GM23338 (cell line): ENCODE measurements around the gene RRM1. TPM values are rescaled to one million over a fixed set of nuclear protein-coding genes. Genes with fewer than 3 reads are reported as not detected.

Experiments used
- ATAC-seq: fragments of 200-7000 bp; cut with Tn5 transposase; 3 replicates; pipeline ENCODE4 v1.9.1; 2020
- DNase-seq: peaks from one replicate; pipeline ENCODE4 v3.0.0-alpha.2; 2015; ENCODE audit warnings: low spot score
- H2AFZ ChIP-seq: fragments of 200-600 bp; sonication (generic); 2 replicates; pipeline ENCODE4 v1.8.0; 2016; ENCODE audit warnings: antibody characterized with exemption, mild to moderate bottlenecking, moderate library complexity
- H3F3A ChIP-seq: fragments of 200-600 bp; sonication (generic); replicated peaks from 2 replicates; pipeline ENCODE4 v1.8.0; 2017; ENCODE audit warnings: antibody characterized with exemption, mixed run types, low read depth
- H3K27ac ChIP-seq: fragments of 200-600 bp; sonication (generic); 2 replicates; pipeline ENCODE4 v1.6.1; 2016; ENCODE audit warnings: low read depth
- H3K27me3 ChIP-seq: fragments of 200-600 bp; sonication (generic); 2 replicates; pipeline ENCODE4 v1.8.0; 2016; ENCODE audit warnings: mild to moderate bottlenecking, mixed run types, moderate library complexity; ENCODE audit not compliant: insufficient read depth
- H3K36me3 ChIP-seq: fragments of 200-600 bp; sonication (generic); 2 replicates; pipeline ENCODE4 v1.8.0; 2016; ENCODE audit warnings: mild to moderate bottlenecking; ENCODE audit not compliant: insufficient read depth
- H3K4me1 ChIP-seq: fragments of 200-600 bp; sonication (generic); 2 replicates; pipeline ENCODE4 v1.8.0; 2016; ENCODE audit warnings: mild to moderate bottlenecking, moderate library complexity; ENCODE audit not compliant: insufficient read depth
- H3K4me2 ChIP-seq: fragments of 200-600 bp; sonication (generic); 2 replicates; pipeline ENCODE4 v1.7.1; 2017; ENCODE audit warnings: mixed run types
- H3K4me3 ChIP-seq: fragments of 200-600 bp; sonication (generic); 2 replicates; pipeline ENCODE4 v1.6.1; 2016; ENCODE audit warnings: mixed run types
- H3K79me2 ChIP-seq: fragments of 200-600 bp; sonication (generic); replicated peaks from 2 replicates; pipeline ENCODE4 v1.8.0; 2017; ENCODE audit warnings: mild to moderate bottlenecking; ENCODE audit not compliant: insufficient read depth
- H3K9me2 ChIP-seq: fragments of 200-600 bp; sonication (generic); 2 replicates; pipeline ENCODE4 v1.8.0; 2017; ENCODE audit not compliant: insufficient read depth
- H4K20me1 ChIP-seq: fragments of 200-600 bp; sonication (generic); replicated peaks from 2 replicates; pipeline ENCODE4 v1.8.0; 2017; ENCODE audit warnings: mild to moderate bottlenecking; ENCODE audit not compliant: insufficient read depth
- H3K27ac Mint-ChIP-seq: 2 replicates; pipeline ENCODE4 v1.8.0; 2020; ENCODE audit warnings: inconsistent platforms, mild to moderate bottlenecking, moderate library complexity, mixed read lengths
- H3K27me3 Mint-ChIP-seq: 3 replicates; pipeline ENCODE4 v1.8.0; 2022; ENCODE audit warnings: low read depth, mild to moderate bottlenecking, moderate library complexity, mixed read lengths, inconsistent platforms; ENCODE audit not compliant: insufficient read depth, poor library complexity
- H3K36me3 Mint-ChIP-seq: 3 replicates; pipeline ENCODE4 v1.8.0; 2021; ENCODE audit warnings: low read depth, mild to moderate bottlenecking, inconsistent platforms, moderate library complexity, mixed read lengths
- H3K4me1 Mint-ChIP-seq: 3 replicates; pipeline ENCODE4 v1.8.0; 2020; ENCODE audit warnings: mild to moderate bottlenecking, inconsistent platforms, mixed read lengths
- H3K4me3 Mint-ChIP-seq: 3 replicates; pipeline ENCODE4 v1.8.0; 2021; ENCODE audit warnings: moderate library complexity, mild to moderate bottlenecking, inconsistent platforms, mixed read lengths
- H3K9me3 Mint-ChIP-seq: 3 replicates; pipeline ENCODE4 v1.8.0; 2020; ENCODE audit warnings: moderate library complexity, mild to moderate bottlenecking, inconsistent platforms, mixed read lengths
- CREB1 ChIP-seq: fragments of 250-450 bp; sonication (Bioruptor Pico); IDR thresholded peaks from 2 replicates; pipeline ENCODE4 v1.5.0; 2020; ENCODE audit warnings: low read depth, mild to moderate bottlenecking, moderate library complexity
- CTCF ChIP-seq, 2 experiments: fragments of 200-600 bp in 1 of 2; sonication (generic) in 1 of 2; conservative IDR thresholded peaks; 2 replicates each; pipeline versions ENCODE4 v1.5.1 to v1.6.1; 2016 to 2017; ENCODE audit warnings: antibody characterized with exemption in 2 of 2, low read depth in 2 of 2, mild to moderate bottlenecking in 2 of 2, moderate library complexity in 1 of 2
- ETS1 ChIP-seq: IDR thresholded peaks from 2 replicates; pipeline ENCODE4 v1.6.1; 2016; ENCODE audit warnings: antibody characterized with exemption
- EZH2 ChIP-seq: fragments of 200-600 bp; sonication (generic); IDR thresholded peaks from one replicate; pipeline ENCODE4 v1.8.0; 2017; ENCODE audit warnings: antibody characterized with exemption, mild to moderate bottlenecking, low read depth; ENCODE audit not compliant: unreplicated experiment
- EZH2phosphoT487 ChIP-seq: fragments of 200-600 bp; sonication (generic); IDR thresholded peaks from one replicate; pipeline ENCODE4 v1.8.1; 2018; ENCODE audit warnings: antibody characterized with exemption; ENCODE audit not compliant: unreplicated experiment
- JUNB ChIP-seq: IDR thresholded peaks from one replicate; pipeline ENCODE4 v1.6.1; 2016; ENCODE audit warnings: antibody characterized with exemption; ENCODE audit not compliant: unreplicated experiment
- NANOG ChIP-seq: IDR thresholded peaks from 2 replicates; pipeline ENCODE4 v1.6.1; 2016; ENCODE audit warnings: antibody characterized with exemption, borderline replicate concordance
- POLR2AphosphoS5 ChIP-seq: IDR thresholded peaks from 2 replicates; pipeline ENCODE4 v1.6.1; 2016; ENCODE audit warnings: antibody characterized with exemption, low read depth
- REST ChIP-seq: IDR thresholded peaks from one replicate; pipeline ENCODE4 v1.6.1; 2018; ENCODE audit warnings: antibody characterized with exemption; ENCODE audit not compliant: unreplicated experiment
- STAT1 ChIP-seq: IDR thresholded peaks from one replicate; pipeline ENCODE4 v1.6.1; 2016; ENCODE audit warnings: antibody characterized with exemption; ENCODE audit not compliant: unreplicated experiment
- ZNF114 ChIP-seq: fragments of 250-450 bp; sonication (Bioruptor Pico); IDR thresholded peaks from 2 replicates; pipeline ENCODE4 v1.5.0; 2020; ENCODE audit warnings: mild to moderate bottlenecking, moderate library complexity
- ZNF331 ChIP-seq: fragments of 250-450 bp; sonication (Bioruptor Pico); IDR thresholded peaks from 2 replicates; pipeline ENCODE4 v1.5.0; 2020; ENCODE audit warnings: low read depth, mild to moderate bottlenecking, moderate library complexity
- ZNF462 ChIP-seq: fragments of 250-450 bp; sonication (Bioruptor Pico); IDR thresholded peaks from 2 replicates; pipeline ENCODE4 v1.5.0; 2020; ENCODE audit warnings: mild to moderate bottlenecking, moderate library complexity
- polyA plus RNA-seq: library from polyadenylated mRNA; unstranded; fragments of >200 nt; fragmentation: Nextera tagmentation; extraction: Ambion mirVana; gene quantifications from 2 replicates; pipeline ENCODE4 v1.2.1, GENCODE V29; 2016
- total RNA-seq: library from RNA; depleted of rRNA; stranded (reverse); fragments of >200 nt; shearing (Covaris generic); gene quantifications from 2 replicates; pipeline ENCODE4 v1.2.3, GENCODE V29; 2014

Gene RRM1
- total and polyA plus RNA-seq, 2 experiments from 2014 or later = 47.3 to 96.8 TPM

- TF ChIP-seq NANOG (no peak), CTCF (conservative IDR thresholded peaks at IDR 0.05; ENCODE audit: low read depth in 2 of 2) (no peak), ZNF331 (CRISPR knock-in tag) (no peak), REST (no peak), STAT1 (no peak), EZH2phosphoT487 (no peak), POLR2AphosphoS5 (no peak), EZH2 (no peak), CREB1 (CRISPR knock-in tag) (no peak), ETS1 (no peak), JUNB (no peak), ZNF462 (CRISPR knock-in tag) (no peak), ZNF114 (CRISPR knock-in tag) (no peak)
- H3K27ac ChIP-seq = no peak overlapping the region
- Mint-ChIP-seq H3K4me3 (no peak overlapping the region), H3K27ac (no peak overlapping the region), H3K27me3 (no peaks in the 10 kb centered on the region), H3K36me3 (no peaks in the 10 kb centered on the region), H3K4me1 (peaks cover 9% of the 10 kb centered on the region), H3K9me3 (no peaks in the 10 kb centered on the region)
- ATAC-seq (peak; percentile 50), DNase-seq (no peak)
- H3K4me1 ChIP-seq = peaks cover 9% of the 10 kb centered on the region
- no peak overlapping the region for H3K4me2 ChIP-seq
- H3K9me2 ChIP-seq = no peaks in the 10 kb centered on the region
- no peak overlapping the region for H3K4me3 ChIP-seq
- H3K79me2 ChIP-seq = no peaks in the 10 kb centered on the region
- no peak overlapping the region for H2AFZ ChIP-seq
- H4K20me1 ChIP-seq = no peaks in the 10 kb centered on the region
- H3F3A ChIP-seq = no peaks in the 10 kb centered on the region
- no peaks in the 10 kb centered on the region for H3K27me3 ChIP-seq
- H3K36me3 ChIP-seq = no peaks in the 10 kb centered on the region
Observed at GRCh38 chr11:4154503-4154902, 59.9 kb downstream of the RRM1 start.
